MCF 10A (cell line): Measurements from ENCODE around the gene SPDYE1. TPM values are rescaled to one million over a fixed set of nuclear protein-coding genes. Genes with fewer than 3 reads are reported as not detected.

Source experiments
- BruUV-seq: library from RNA; stranded (reverse); fragments of 400-500 nt; replicated peaks from 2 replicates; lab custom pipeline; 2021; lab: Mats Ljungman, UMichigan
- CTCF ChIA-PET: fragments of 300-600 bp; sonication (Branson Sonifier 250); formaldehyde crosslinking; extraction: SDS; loops from one replicate; lab custom pipeline; 2021; ENCODE audit warnings: antibody characterized with exemption, inconsistent platforms; lab: Yijun Ruan, JAX
- POLR2A ChIA-PET: fragments of 300-600, 350-650 bp; sonication (Branson Sonifier 250); formaldehyde crosslinking; extraction: SDS; loops from one replicate; lab custom pipeline; 2020; ENCODE audit warnings: antibody characterized with exemption, inconsistent platforms; lab: Yijun Ruan, JAX
- DNase-seq: peaks from one replicate; pipeline ENCODE4 v3.0.0-alpha.2; 2018; ENCODE audit not compliant: unreplicated experiment
- H3K27ac Mint-ChIP-seq: one replicate; pipeline ENCODE4 v1.8.0; 2022; ENCODE audit warnings: mild to moderate bottlenecking, low read depth, mixed read lengths; ENCODE audit not compliant: unreplicated experiment
- H3K27me3 Mint-ChIP-seq: one replicate; pipeline ENCODE4 v1.8.0; 2022; ENCODE audit warnings: mixed read lengths; ENCODE audit not compliant: insufficient read depth, unreplicated experiment
- H3K36me3 Mint-ChIP-seq: one replicate; pipeline ENCODE4 v1.8.0; 2022; ENCODE audit warnings: mild to moderate bottlenecking, moderate library complexity, mixed read lengths; ENCODE audit not compliant: insufficient read depth, unreplicated experiment
- H3K4me1 Mint-ChIP-seq: one replicate; pipeline ENCODE4 v1.8.0; 2022; ENCODE audit warnings: mixed read lengths; ENCODE audit not compliant: insufficient read depth, unreplicated experiment
- H3K4me3 Mint-ChIP-seq: one replicate; pipeline ENCODE4 v1.8.0; 2022; ENCODE audit warnings: mild to moderate bottlenecking, moderate library complexity, mixed read lengths; ENCODE audit not compliant: unreplicated experiment
- H3K9me3 Mint-ChIP-seq: one replicate; pipeline ENCODE4 v1.8.0; 2022; ENCODE audit warnings: mixed read lengths; ENCODE audit not compliant: unreplicated experiment
- CTCF ChIP-seq: fragments of 200-600 bp; IDR thresholded peaks from one replicate; pipeline ENCODE4 v1.8.0; 2022; ENCODE audit warnings: antibody characterized with exemption, mild to moderate bottlenecking; ENCODE audit not compliant: unreplicated experiment
- intact Hi-C: fragments of 100-400 bp; cut with micrococcal nuclease; formaldehyde crosslinking; loops from 2 replicates; pipeline ENCODE4 v1.14.1; 2022
- microRNA-seq: library from miRNA; unstranded; fragments of <30 nt; microRNA quantifications from one replicate; pipeline ENCODE4 v1.2.0, GENCODE V29; 2022
- total RNA-seq: library from RNA; stranded (reverse); gene quantifications from 2 replicates; pipeline ENCODE4 v1.2.3, GENCODE V29; 2022

Gene SPDYE1
- total RNA-seq, 1 experiment from 2014 or later: not detected

DNA sequence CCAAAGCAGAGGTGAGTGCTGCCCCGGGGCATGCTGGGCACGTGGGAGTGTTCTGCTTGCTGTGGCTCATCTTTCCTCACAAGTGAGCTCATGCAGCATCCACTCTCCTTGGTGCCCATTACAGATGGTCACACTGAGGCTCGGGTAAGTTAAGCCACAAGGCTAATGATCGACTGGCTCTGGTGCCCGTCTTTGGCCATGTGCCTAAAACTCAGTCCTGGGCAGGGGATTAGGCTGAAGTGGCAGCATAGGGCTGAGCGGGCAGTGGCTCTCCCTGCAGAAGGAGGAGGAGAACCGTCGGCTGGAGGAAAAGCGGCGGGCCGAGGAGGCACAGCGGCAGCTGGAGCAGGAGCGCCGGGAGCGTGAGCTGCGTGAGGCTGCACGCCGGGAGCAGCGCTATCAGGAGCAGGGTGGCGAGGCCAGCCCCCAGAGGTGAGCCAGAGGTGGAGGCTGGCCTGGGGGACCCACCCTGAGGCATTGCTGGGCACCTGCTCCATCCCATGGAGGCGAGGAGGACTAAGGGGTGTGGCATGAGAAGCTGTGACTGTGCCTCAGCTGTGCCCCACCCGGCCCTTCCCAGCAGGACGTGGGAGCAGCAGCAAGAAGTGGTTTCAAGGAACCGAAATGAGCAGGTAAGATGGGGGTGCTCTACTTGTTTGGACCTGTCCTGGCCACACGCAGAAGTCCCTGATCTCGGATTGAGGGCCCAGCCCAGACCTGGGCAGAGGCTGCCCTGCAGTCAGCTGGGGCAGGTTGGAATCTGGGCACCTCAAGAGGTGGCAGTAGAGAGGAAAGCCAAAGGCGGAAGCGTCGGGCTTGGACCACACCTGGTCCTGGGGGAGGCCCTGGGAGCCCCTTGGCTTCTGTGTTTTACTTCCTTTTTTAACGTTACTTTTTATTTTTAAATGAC, 60.4 kb downstream of the SPDYE1 start:
- Mint-ChIP-seq H3K27ac (peak overlapping the region; percentile 64), H3K36me3 (peaks cover 53% of the 10 kb centered on the region), H3K4me3 (no peak overlapping the region), H3K9me3 (no peaks in the 10 kb centered on the region), H3K27me3 (no peaks in the 10 kb centered on the region), H3K4me1 (peaks cover 11% of the 10 kb centered on the region)
- ChIA-PET POLR2A (interaction anchor here (0.7 to 4.6 kb wide), 6 partner anchors 10 to 165 kb away, joined by 3 to 13 read pairs (median 6); partner anchors contain the start of gene DBNL), CTCF (interaction anchor here (0.6 to 0.9 kb wide), 2 partner anchors 13 to 68 kb away, joined by 3 read pairs; no protein-coding TSS in a partner anchor)
- no TSS peak for BruUV-seq
- TF ChIP-seq CTCF: no peak
- no peak for DNase-seq
- intact Hi-C loops: no loop called here

- peaks cover 51% of the 10 kb centered on the region for H3K36me3 Mint-ChIP-seq
- H3K9me3 Mint-ChIP-seq: no peaks in the 10 kb centered on the region
- CTCF ChIA-PET: interaction anchor here (0.9 kb wide), 1 partner anchor 13 kb away, joined by 3 read pairs; no protein-coding TSS in a partner anchor
- BruUV-seq: no TSS peak
- no peak overlapping the region for H3K27ac Mint-ChIP-seq
- intact Hi-C loops: no loop called here
- no peaks in the 10 kb centered on the region for H3K27me3 Mint-ChIP-seq
- DNase-seq: no peak
- H3K4me3 Mint-ChIP-seq: no peak overlapping the region
- no peak for TF ChIP-seq CTCF
- peaks cover 11% of the 10 kb centered on the region for H3K4me1 Mint-ChIP-seq
- POLR2A ChIA-PET: interaction anchor here (0.7 to 4.6 kb wide), 6 partner anchors 9 to 164 kb away, joined by 3 to 13 read pairs (median 6); partner anchors contain the start of gene DBNL
These were observed 61.1 kb downstream of the SPDYE1 start for GRCh38 chr7:44058759-44059218.

- Mint-ChIP-seq H3K9me3 (no peaks in the 10 kb centered on the region), H3K36me3 (peaks cover 45% of the 10 kb centered on the region), H3K27ac (no peak overlapping the region), H3K4me1 (peaks cover 11% of the 10 kb centered on the region), H3K4me3 (no peak overlapping the region), H3K27me3 (no peaks in the 10 kb centered on the region)
- CTCF ChIA-PET: interaction anchor here (0.9 kb wide), 1 partner anchor 12 kb away, joined by 3 read pairs; no protein-coding TSS in a partner anchor
- DNase-seq: no peak
- POLR2A ChIA-PET: interaction anchor here (4.6 kb wide), 1 partner anchor 9 kb away, joined by 13 read pairs; no protein-coding TSS in a partner anchor
- no TSS peak for BruUV-seq
- TF ChIP-seq CTCF: no peak
- intact Hi-C loops: no loop called here
These were observed 61.8 kb downstream of the SPDYE1 start for GRCh38 chr7:44059219-44060090.

Small RNA genes lying within 50 kb of the gene (microRNA-seq; reads per million reads assigned to microRNA genes)
- gene MIR6837: 0.40 reads per million

Other genes with a start within 250 kb of the SPDYE1 start
- gene BLVRA, start 239.2 kb upstream of the SPDYE1 start, total RNA-seq: 41.2 and 46.0 TPM in 2 replicates
- 176 and 188 TPM in 2 replicates for gene MRPS24, start 128.4 kb upstream of the SPDYE1 start, total RNA-seq
- gene URGCP, start 91.3 kb upstream of the SPDYE1 start, total RNA-seq: 37.2 and 51.1 TPM in 2 replicates
- gene UBE2D4, start 71.5 kb upstream of the SPDYE1 start, total RNA-seq: 11.6 and 13.7 TPM in 2 replicates
- 49.7 and 52.9 TPM in 2 replicates for gene DBNL, start 46.8 kb downstream of the SPDYE1 start, total RNA-seq
- not detected in 2 replicates for gene PGAM2, start 67.7 kb downstream of the SPDYE1 start, total RNA-seq
- 19.2 and 22.8 TPM in 2 replicates for gene POLM, start 84.6 kb downstream of the SPDYE1 start, total RNA-seq
- gene AEBP1, start 106.4 kb downstream of the SPDYE1 start, total RNA-seq: not detected in 2 replicates
- 118 and 179 TPM in 2 replicates for gene POLD2, start 125.7 kb downstream of the SPDYE1 start, total RNA-seq
- gene MYL7, start 143.4 kb downstream of the SPDYE1 start, total RNA-seq: not detected in 2 replicates
- gene GCK, start 191.5 kb downstream of the SPDYE1 start, total RNA-seq: not detected in 2 replicates
- gene YKT6, start 203.1 kb downstream of the SPDYE1 start, total RNA-seq: 107 and 153 TPM in 2 replicates